ENCODE measurements around the gene ARHGEF16.

Gene ARHGEF16

GRCh38 chr1:3502641-3503524 lies 48.4 kb downstream of the ARHGEF16 start:
- DNase-seq (ENCODE audit: low read depth) = no peak

GRCh38 chr1:3503525-3503886 lies 49.0 kb downstream of the ARHGEF16 start:
- no peak for DNase-seq (ENCODE audit: low read depth)

- DNase-seq (ENCODE audit: low read depth) = peak; percentile 98
Observed at GRCh38 chr1:3504151-3504821, 49.8 kb downstream of the ARHGEF16 start.

GRCh38 chr1:3504822-3505153 lies 50.3 kb downstream of the ARHGEF16 start:
- DNase-seq (ENCODE audit: low read depth) = no peak

- no peak for DNase-seq (ENCODE audit: low read depth)
Observed at GRCh38 chr1:3505161-3505560, 50.7 kb downstream of the ARHGEF16 start.

GRCh38 chr1:3506041-3506440 lies 51.6 kb downstream of the ARHGEF16 start:
- DNase-seq (ENCODE audit: low read depth) = no peak

- DNase-seq (ENCODE audit: low read depth) = no peak
Observed at GRCh38 chr1:3506943-3507342, 52.5 kb downstream of the ARHGEF16 start.

- no peak for DNase-seq (ENCODE audit: low read depth)
Observed at GRCh38 chr1:3507636-3508275, 53.3 kb downstream of the ARHGEF16 start.

GRCh38 chr1:3508757-3509415 lies 54.4 kb downstream of the ARHGEF16 start:
- DNase-seq (ENCODE audit: low read depth) = no peak

GRCh38 chr1:3509721-3510120 lies 55.3 kb downstream of the ARHGEF16 start:
- DNase-seq (ENCODE audit: low read depth) = no peak

GRCh38 chr1:3510136-3510955 lies 55.9 kb downstream of the ARHGEF16 start:
- no peak for DNase-seq (ENCODE audit: low read depth)

- no peak for DNase-seq (ENCODE audit: low read depth)
Observed at GRCh38 chr1:3510956-3511250, 56.4 kb downstream of the ARHGEF16 start.

GRCh38 chr1:3511306-3511705 lies 56.8 kb downstream of the ARHGEF16 start:
- DNase-seq (ENCODE audit: low read depth) = no peak

- DNase-seq (ENCODE audit: low read depth) = no peak
Observed at GRCh38 chr1:3511856-3512255, 57.4 kb downstream of the ARHGEF16 start.

GRCh38 chr1:3514404-3514803 lies 59.9 kb downstream of the ARHGEF16 start:
- no peak for DNase-seq (ENCODE audit: low read depth)

GRCh38 chr1:3515272-3515671 lies 60.8 kb downstream of the ARHGEF16 start:
- no peak for DNase-seq (ENCODE audit: low read depth)

GRCh38 chr1:3515774-3516480 lies 61.5 kb downstream of the ARHGEF16 start:
- DNase-seq (ENCODE audit: low read depth) = peak; percentile 58

GRCh38 chr1:3516481-3516869 lies 62.0 kb downstream of the ARHGEF16 start:
- no peak for DNase-seq (ENCODE audit: low read depth)

- DNase-seq (ENCODE audit: low read depth) = no peak
Observed at GRCh38 chr1:3516911-3517675, 62.6 kb downstream of the ARHGEF16 start.

GRCh38 chr1:3518256-3518655 lies 63.8 kb downstream of the ARHGEF16 start:
- DNase-seq (ENCODE audit: low read depth) = no peak

- no peak for DNase-seq (ENCODE audit: low read depth)
Observed at GRCh38 chr1:3518756-3519155, 64.3 kb downstream of the ARHGEF16 start.

Data from EH (cell line).